Activated T-cell treated with anti-CD3 and anti-CD28 coated beads for 1 hour (primary cell): Measurements from ENCODE around the gene EXOC3.
"Not testable (repeated sequence)": the region's sequence is repeated elsewhere in the genome, so short reads cannot be mapped to it uniquely, and the experiment has no call there.

Experiments
- DNase-seq: peaks from one replicate; pipeline ENCODE4 v3.0.0-alpha.2; 2020; ENCODE audit warnings: low read depth

EXOC3 gene

DNA sequence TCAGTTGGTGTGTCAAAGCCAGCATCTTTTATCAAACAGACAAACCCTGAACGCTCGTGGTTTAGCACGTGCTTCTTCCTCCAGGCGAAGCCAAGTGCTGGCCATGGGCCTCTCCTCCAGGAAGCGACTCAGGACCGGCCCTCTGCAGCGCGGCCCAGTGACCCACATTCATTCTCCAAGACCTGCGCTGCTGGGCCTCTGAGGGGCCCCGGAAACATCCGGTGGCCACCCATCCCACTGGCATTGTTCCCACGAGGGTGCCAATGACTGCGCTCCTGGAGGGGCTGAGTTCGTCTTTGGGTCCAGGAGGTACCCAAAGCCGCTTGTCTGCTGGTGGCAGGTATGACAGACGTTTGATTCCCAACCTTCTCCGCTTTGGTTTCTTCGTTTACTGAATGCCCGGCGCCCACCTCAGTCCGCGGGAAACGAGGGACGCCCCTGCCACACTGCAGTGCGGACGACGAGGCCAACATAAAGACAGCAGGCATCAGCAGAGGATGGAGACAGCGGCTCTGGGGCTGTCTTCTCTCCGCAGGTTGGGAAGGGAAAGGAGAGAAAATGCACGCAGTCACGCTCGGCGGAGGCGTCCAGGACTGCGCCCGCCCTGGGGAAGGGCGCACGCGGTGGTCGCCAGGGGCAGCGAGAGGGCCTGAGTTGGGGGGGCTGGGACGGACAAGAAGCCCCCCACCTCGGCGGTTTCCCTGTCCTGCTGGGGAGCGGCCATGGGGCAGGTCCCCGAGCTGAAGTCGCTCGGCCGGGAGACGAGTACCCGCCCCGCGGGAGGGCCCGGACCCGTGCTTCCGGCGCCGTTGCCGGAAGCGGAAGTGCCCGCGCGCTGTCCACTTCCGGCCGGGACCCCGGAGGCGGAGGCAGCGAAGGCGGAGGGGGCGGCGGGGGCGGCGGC lies at the start of gene EXOC3:
TSS of gene EXOC3 (plus strand) at position 842 of the 904 bp plus-strand sequence. CDS start 3,030 bp downstream, outside the sequence.
- peak; percentile 63 for DNase-seq

DNA sequence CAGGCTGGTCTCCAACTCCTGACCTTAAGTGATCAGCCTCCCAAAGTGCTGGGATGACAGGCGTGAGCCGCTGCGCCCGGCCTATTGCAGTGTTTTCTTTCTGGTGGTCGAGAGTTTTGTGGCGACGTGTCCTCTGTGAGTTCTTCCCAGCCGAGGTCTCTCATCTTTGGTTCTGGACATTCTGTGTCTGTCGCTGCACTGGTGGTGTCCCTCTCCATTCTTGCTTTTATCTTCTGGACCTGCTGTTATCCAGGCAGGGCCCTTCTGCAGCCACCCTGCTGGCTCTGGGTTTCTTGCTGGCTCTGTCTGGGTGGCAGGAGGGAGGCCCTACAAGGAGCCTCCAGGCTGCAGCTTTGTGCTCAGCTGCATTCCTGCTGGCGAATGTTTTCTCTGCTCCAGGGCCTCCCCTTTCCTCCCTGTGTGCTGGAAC lies 49.1 kb upstream of the EXOC3 start:
- DNase-seq, result no peak

GRCh38 chr5:394671-395155 lies 48.3 kb upstream of the EXOC3 start:
- DNase-seq, result no peak

DNA sequence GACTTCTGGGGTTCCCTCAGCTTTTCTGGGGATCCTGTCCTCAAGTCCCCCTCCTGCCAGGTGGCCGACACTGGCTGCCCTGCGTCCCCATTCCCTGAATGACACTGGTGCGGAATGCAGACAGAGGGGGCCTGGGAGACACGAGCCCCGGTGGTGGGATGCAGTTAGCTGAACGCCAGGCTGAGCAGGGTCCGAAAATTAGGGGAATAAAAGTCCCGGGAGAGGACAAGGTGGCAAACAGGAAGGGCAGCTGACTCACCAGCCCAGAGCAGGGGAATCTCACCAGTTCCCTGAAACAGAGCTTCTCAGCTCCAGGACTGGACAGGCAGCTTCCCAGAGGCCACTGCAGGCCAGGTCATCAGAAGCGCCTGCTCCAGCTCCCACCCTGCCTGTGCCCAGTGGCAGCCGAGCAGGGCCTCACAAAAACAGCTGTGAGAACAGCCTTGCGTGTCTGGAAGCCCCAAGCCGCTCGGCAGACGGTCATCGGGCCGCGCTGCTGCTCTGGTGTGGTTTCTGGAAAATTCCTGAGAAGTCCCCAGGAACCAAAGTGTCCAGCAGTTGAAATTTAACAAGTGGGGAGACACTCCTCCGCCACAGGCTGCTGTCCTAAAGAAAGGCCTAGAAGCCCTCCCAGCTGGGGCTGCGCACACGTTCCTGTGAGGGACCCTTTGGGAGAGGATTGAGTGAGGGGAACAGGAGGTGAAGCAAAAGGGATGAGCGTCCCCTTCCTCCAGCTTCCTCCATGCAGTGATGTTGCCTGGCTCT lies 47.6 kb upstream of the EXOC3 start:
- no peak for DNase-seq

DNA sequence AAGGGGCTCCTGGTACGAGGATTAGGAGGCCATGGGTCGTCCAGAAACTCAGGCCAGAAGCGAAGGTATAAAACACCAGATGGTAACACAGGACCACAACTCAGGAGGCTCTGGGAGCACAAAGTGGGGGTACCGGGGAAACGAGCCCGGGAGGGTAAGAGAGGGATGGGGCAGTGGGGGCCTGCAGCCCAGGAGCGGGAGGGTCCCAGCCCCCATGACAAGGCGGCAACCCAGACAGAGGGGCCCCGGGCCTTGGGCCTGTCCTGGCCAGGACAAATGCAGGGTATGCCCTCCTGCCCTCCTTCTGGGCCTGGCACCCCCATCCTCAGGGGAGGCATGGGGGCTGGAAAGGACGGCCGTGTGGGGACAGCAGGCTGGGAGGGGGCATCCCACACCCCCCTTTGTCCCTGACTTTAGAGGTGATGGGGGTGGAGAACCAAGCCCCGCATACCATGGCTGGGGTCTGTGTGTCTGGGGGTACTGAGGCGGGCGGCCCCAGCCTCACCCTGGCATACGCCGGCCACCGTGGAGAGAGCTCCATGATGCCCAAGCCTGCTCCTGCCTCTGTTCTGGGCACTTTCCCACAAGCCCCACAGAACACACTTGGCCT lies 47.0 kb upstream of the EXOC3 start:
- DNase-seq, result no peak

DNA sequence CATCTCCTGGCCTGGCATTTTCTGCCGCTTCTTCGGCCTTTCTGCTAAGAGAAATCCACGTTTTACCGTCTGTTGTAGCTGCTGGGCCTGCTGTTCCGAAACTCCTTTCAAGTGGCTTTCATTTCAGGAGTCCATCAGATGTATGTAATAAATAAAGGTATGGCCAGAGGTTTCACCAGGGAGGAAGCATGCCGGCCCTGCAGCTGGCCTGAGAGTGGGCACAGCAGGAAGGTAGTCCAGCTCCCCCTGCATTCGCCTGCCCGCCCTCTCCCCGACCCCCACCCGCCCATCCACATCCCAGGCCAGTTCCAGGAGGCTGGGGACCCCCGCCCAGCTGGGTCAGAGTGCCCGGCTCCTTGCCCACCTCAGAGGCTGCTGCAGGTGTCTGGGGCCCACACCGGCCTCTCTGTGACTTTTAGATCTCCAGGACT lies 46.4 kb upstream of the EXOC3 start:
- DNase-seq, result no peak

DNA sequence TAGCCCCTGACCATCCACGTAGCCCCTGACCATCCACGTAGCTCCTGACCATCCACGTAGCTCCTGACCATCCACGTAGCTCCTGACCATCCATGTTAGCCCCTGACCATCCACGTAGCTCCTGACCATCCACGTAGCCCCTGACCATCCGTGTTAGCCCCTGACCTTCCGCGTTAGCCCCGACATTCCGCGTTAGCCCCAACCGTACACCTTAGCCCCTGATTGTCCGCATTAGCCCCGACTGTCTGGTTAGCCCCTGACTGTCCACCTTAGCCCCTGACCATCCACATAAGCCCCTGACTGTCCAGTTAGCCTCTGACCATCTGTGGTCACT lies 44.9 kb upstream of the EXOC3 start:
- DNase-seq, result not testable (repeated sequence)

GRCh38 chr5:398475-399295 lies 44.3 kb upstream of the EXOC3 start:
- DNase-seq, result no peak

DNA sequence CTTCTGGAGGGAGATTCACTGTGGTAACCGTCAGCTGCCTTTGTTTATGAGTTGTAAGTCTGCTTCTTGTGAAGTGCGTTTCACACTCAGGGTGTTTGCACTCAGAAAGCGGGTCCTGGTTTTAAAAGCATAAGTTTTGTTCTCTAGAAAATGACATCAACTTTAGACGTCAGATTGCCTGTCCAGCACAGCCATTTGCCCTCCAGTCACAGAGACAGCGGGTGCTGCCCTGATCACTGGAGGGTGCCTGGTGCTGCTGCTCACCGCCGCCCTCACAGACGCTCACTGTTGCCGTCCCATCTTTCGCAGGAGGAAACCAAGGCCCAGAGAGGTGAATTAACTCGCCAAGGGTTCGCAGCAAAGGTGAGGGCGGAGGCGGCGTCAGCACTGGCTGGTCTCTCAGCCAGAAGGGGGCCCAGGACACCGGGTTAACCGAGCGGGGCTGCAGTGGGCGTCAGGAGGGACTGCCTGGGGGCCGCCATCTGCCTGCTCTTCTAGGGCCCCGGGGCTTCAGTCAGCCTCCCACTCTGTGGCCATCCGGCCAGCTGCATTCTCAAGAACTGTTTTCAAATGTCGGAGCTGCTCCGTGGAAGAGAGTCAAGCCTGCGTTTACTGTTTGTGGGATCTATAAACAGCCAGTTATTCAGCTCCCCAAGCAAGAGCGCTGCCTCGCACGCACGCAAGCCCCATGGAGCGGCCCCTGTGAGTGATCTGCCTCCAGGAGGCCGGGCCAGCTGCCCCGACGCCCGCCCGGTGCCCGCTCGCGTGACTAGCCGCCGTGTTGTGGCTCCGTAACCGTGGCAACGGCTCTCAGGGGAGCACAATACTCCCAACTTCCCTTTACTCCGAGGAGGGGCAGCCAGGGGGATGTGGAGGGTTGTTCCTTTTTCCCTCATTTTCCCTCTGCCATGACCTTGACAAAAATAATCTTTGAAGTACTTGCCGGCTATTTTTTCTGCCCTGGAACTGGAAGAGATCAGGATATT lies 43.4 kb upstream of the EXOC3 start:
- DNase-seq, result no peak

GRCh38 chr5:400282-401145 lies 42.5 kb upstream of the EXOC3 start:
- DNase-seq, result no peak

- DNase-seq, result no peak
Observed at GRCh38 chr5:401146-402034, 41.6 kb upstream of the EXOC3 start.

- DNase-seq, result not testable (repeated sequence)
Observed at GRCh38 chr5:402219-402614, 40.8 kb upstream of the EXOC3 start.

GRCh38 chr5:402615-403359 lies 40.2 kb upstream of the EXOC3 start:
- DNase-seq, result no peak

DNA sequence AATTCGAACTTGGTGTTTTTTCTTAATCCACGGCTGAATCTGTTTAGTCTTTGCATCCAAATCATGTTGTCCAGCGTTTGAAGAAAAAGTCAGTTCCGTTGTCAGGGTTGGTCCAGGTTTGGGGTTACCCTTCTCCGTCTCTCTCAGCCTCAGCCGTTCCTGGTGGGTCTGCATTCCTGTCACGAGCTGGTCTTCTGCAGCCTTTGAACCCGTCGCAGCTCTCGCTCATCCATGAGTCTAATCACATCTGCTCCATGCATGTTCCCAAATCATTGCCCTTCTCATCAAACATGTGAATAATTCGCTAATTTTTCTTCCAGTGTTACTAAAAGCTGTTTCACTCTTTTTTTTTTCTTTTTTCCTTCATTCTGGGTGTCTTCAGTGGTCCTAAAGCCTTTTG lies 39.0 kb upstream of the EXOC3 start:
- no peak for DNase-seq

DNA sequence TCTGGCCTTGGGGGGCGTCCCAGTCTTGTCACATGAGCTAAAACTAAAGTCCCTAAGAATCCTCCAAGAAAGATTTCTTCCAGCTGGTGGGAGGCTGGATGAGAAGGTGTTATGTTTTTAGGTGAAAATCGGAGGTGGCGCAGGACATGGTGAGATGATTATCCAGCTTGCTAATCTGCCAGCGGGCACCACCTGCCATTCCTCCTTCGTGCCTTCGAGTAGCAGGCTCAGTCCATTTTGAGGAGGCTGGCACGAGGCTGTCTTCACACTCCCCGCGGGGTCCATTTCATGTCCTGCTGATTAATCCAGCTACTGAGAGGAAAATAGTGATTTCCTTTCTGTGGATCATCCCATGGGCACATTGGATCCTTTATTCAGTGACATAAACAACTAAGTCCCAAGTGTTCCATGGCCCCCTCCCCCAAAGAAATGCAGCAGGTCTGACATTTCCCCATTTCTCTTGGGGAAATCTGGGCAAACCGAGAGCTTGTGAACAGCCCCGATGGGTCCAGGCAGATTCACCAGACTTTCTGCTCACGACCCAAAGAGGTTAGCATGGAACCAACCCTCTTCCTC lies 38.2 kb upstream of the EXOC3 start:
- DNase-seq, result no peak

GRCh38 chr5:405421-405820 lies 37.6 kb upstream of the EXOC3 start:
- no peak for DNase-seq

DNA sequence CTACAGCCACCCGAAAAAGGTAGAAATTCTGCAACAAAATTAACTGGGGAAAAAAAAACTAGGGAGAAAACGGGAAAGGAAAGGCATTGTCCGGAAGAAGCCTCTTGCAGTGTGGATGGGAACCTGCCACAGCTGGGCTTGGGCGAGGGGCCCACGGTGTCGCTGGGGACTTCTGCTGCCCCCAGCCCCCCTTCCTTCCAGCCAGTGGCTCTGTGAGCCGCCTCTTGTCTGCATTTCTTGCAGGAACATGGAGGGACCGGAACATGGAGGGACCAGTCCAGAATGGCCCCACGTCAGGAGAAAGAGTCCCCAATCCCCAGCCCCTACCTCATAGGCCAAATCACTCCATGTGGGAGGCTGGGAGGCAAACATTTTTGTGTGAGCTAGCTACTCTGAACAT lies 36.9 kb upstream of the EXOC3 start:
- DNase-seq, result no peak
